GDM1 (cell line): ENCODE data around the gene EDC3.
"Not testable (repeated sequence)": the region's sequence is repeated elsewhere in the genome, so short reads cannot be mapped to it uniquely, and the experiment has no call there.

Experiments
- DNase-seq: peaks from one replicate; lab custom pipeline; 2025; lab: John Stamatoyannopoulos, UW

The EDC3 gene

GRCh38 chr15:74695597-74696397 is at the start of gene EDC3:
Gene EDC3 (minus strand): TSS chr15:74696024. CDS start chr15:74675124, 20,900 bp downstream.
- peak; percentile 70 for DNase-seq

GRCh38 chr15:74742422-74742821 is 46.6 kb upstream of the EDC3 start:
- DNase-seq = no peak

- not testable (repeated sequence) for DNase-seq
These were observed 42.4 kb upstream of the EDC3 start for GRCh38 chr15:74738239-74738638.

GRCh38 chr15:74735305-74735704 is 39.5 kb upstream of the EDC3 start:
- DNase-seq = no peak

- no peak for DNase-seq
These were observed 37.4 kb upstream of the EDC3 start for GRCh38 chr15:74733269-74733668.

- no peak for DNase-seq
These were observed 37.0 kb upstream of the EDC3 start for GRCh38 chr15:74732846-74733245.

- DNase-seq = no peak
These were observed 34.9 kb upstream of the EDC3 start for GRCh38 chr15:74730619-74731316.

GRCh38 chr15:74729372-74729771 is 33.5 kb upstream of the EDC3 start:
- DNase-seq = not testable (repeated sequence)

- not testable (repeated sequence) for DNase-seq
These were observed 32.9 kb upstream of the EDC3 start for GRCh38 chr15:74728699-74729098.

- DNase-seq = no peak
These were observed 31.9 kb upstream of the EDC3 start for GRCh38 chr15:74727727-74728126.

GRCh38 chr15:74726774-74727164 is 30.9 kb upstream of the EDC3 start:
- DNase-seq = no peak

GRCh38 chr15:74725845-74726773 is 30.3 kb upstream of the EDC3 start:
- DNase-seq = no peak

- DNase-seq = no peak
These were observed 29.5 kb upstream of the EDC3 start, which contains the start of gene CYP1A1 for GRCh38 chr15:74725225-74725774. Gene CYP1A1 (minus strand): TSS chr15:74725528. CDS start chr15:74723097, 2,431 bp downstream.

GRCh38 chr15:74724570-74725224 is 28.9 kb upstream of the EDC3 start:
- DNase-seq = no peak

- DNase-seq = no peak
These were observed 28.0 kb upstream of the EDC3 start for GRCh38 chr15:74723754-74724334.

GRCh38 chr15:74723187-74723586 is 27.4 kb upstream of the EDC3 start:
- DNase-seq = no peak

- DNase-seq = no peak
These were observed 26.8 kb upstream of the EDC3 start for GRCh38 chr15:74722591-74722990.

GRCh38 chr15:74716651-74717050 is 20.8 kb upstream of the EDC3 start:
- no peak for DNase-seq

- DNase-seq = no peak
These were observed 16.5 kb upstream of the EDC3 start for GRCh38 chr15:74712311-74712710.

- no peak for DNase-seq
These were observed 14.7 kb upstream of the EDC3 start for GRCh38 chr15:74710319-74711094.
